ENCODE results near the gene POLR2C. TPM values are rescaled to one million over a fixed set of nuclear protein-coding genes. Genes with fewer than 3 reads are reported as not detected.

Gene POLR2C
- total and polyA plus RNA-seq, 10 of the 15 experiments (the other 5 are each of a cell fraction or from before 2014, with no cell fraction given) = 26.9 to 93.0 (median 57.8) TPM

GRCh38 chr16:57472665-57473060 lies 10.2 kb downstream of the POLR2C start:
- WGBS (ENCODE audit: insufficient coverage, insufficient replicate concordance, low lambda C conversion rate, missing lambda C conversion rate) = 61% methylated on average over 4 of the region's 4 CpGs
- no peak for FAIRE-seq
- Histone ChIP-seq H3K4me3 (no peak overlapping the region), H3K79me2 (ENCODE audit: control insufficient read depth, insufficient read depth, low read length) (no peaks in the 10 kb centered on the region), H2AFZ (ENCODE audit: control insufficient read depth, low read depth, low read length) (no peak overlapping the region), H3K36me3 (ENCODE audit: control insufficient read depth in 2 of 2, insufficient read depth in 2 of 2, low read length in 1 of 2) (peaks cover 21 to 31% of the 10 kb centered on the region in 2 experiments), H3K9ac (ENCODE audit: control insufficient read depth, insufficient read depth, low read length) (no peak overlapping the region), H3K4me1 (ENCODE audit: control insufficient read depth, insufficient read depth, low read length) (peaks cover 10% of the 10 kb centered on the region), H3K9me3 (replicated peaks; ENCODE audit: control insufficient read depth, insufficient read depth, low read length) (no peaks in the 10 kb centered on the region), H3K4me2 (ENCODE audit: control insufficient read depth, insufficient read depth) (no peak overlapping the region), H3K27ac (ENCODE audit: control insufficient read depth, insufficient read depth) (no peak overlapping the region), H4K20me1 (ENCODE audit: control insufficient read depth, insufficient read depth) (no peaks in the 10 kb centered on the region), H3K27me3 (replicated peaks in 1 of 2; ENCODE audit: control insufficient read depth in 2 of 2, insufficient read depth in 2 of 2, low read length in 1 of 2) (no peaks in the 10 kb centered on the region)
- intact Hi-C loops (cut with micrococcal nuclease; ENCODE audit: unreplicated experiment) (no loop called here), in situ Hi-C loops (cut with MboI) (no loop called here)
- ATAC-seq = no peak
- TF ChIP-seq CREM (IDR thresholded peaks at IDR 0.05; ENCODE audit: low read depth) = no peak
- TF ChIP-seq MTA3 (IDR thresholded peaks at IDR 0.05; ENCODE audit: borderline replicate concordance, low read length) = 0 out of 2 replicates have a peak, but pooled peaks have one; percentile 9
- RAD21 ChIA-PET (ENCODE audit: unreplicated experiment) = interaction anchor here (0.8 kb wide), 1 partner anchor 9 kb away, joined by 3 read pairs; no protein-coding TSS in a partner anchor
- no peak for DNase-seq (ENCODE audit: low read depth, low spot score)
- SMC1A ChIA-PET (ENCODE audit: uncharacterized antibody, unreplicated experiment) = no interaction called here
- POLR2A ChIA-PET = interaction anchor here (1.0 kb wide), 1 partner anchor 55 kb away, joined by 3 read pairs; no protein-coding TSS in a partner anchor
- CTCF ChIA-PET = interaction anchor here (1.5 kb wide), 1 partner anchor 47 kb away, joined by 5 read pairs; no protein-coding TSS in a partner anchor
- BruUV-seq (replicated peaks) = TSS peak; percentile 62

GRCh38 chr16:57473176-57473840 lies 10.8 kb downstream of the POLR2C start:
- DNase-seq (ENCODE audit: low read depth, low spot score) (no peak), FAIRE-seq (no peak), ATAC-seq (no peak)
- Histone ChIP-seq H3K4me3 (no peak overlapping the region), H3K4me1 (ENCODE audit: control insufficient read depth, insufficient read depth, low read length) (peaks cover 12% of the 10 kb centered on the region), H3K27me3 (replicated peaks in 1 of 2; ENCODE audit: control insufficient read depth in 2 of 2, insufficient read depth in 2 of 2, low read length in 1 of 2) (no peaks in the 10 kb centered on the region), H3K9ac (ENCODE audit: control insufficient read depth, insufficient read depth, low read length) (no peak overlapping the region), H3K79me2 (ENCODE audit: control insufficient read depth, insufficient read depth, low read length) (no peaks in the 10 kb centered on the region), H4K20me1 (ENCODE audit: control insufficient read depth, insufficient read depth) (no peaks in the 10 kb centered on the region), H2AFZ (ENCODE audit: control insufficient read depth, low read depth, low read length) (no peak overlapping the region), H3K9me3 (replicated peaks; ENCODE audit: control insufficient read depth, insufficient read depth, low read length) (no peaks in the 10 kb centered on the region), H3K36me3 (ENCODE audit: control insufficient read depth in 2 of 2, insufficient read depth in 2 of 2, low read length in 1 of 2) (peaks cover 21 to 31% of the 10 kb centered on the region in 2 experiments), H3K4me2 (ENCODE audit: control insufficient read depth, insufficient read depth) (no peak overlapping the region), H3K27ac (ENCODE audit: control insufficient read depth, insufficient read depth) (no peak overlapping the region)
- ChIA-PET SMC1A (ENCODE audit: uncharacterized antibody, unreplicated experiment) (no interaction called here), CTCF (interaction anchor here (1.5 to 3.3 kb wide), 2 partner anchors 9 to 46 kb away, joined by 5 to 20 read pairs; partner anchors contain the start of gene POLR2C), RAD21 (ENCODE audit: unreplicated experiment) (interaction anchor here (0.8 kb wide), 1 partner anchor 8 kb away, joined by 3 read pairs; no protein-coding TSS in a partner anchor), POLR2A (interaction anchor here (1.0 kb wide), 1 partner anchor 54 kb away, joined by 3 read pairs; no protein-coding TSS in a partner anchor)
- intact Hi-C loops (cut with micrococcal nuclease; ENCODE audit: unreplicated experiment) = no loop called here
- in situ Hi-C loops (cut with MboI) = no loop called here
- TF ChIP-seq SUZ12 (IDR thresholded peaks at IDR 0.05; ENCODE audit: unreplicated experiment) = no peak
- TF ChIP-seq POLR2A (IDR thresholded peaks at IDR 0.05; ENCODE audit: low read depth, low read length) = peak; percentile 68
- no TSS peak for BruUV-seq (replicated peaks)
- 91% methylated on average over 14 of the region's 14 CpGs for WGBS (ENCODE audit: insufficient coverage, insufficient replicate concordance, low lambda C conversion rate, missing lambda C conversion rate)
